Erythroblast (primary cell): ENCODE results near the gene UBE2D3.

Experiments
- GATA1 ChIP-seq: IDR thresholded peaks from 2 replicates; pipeline ENCODE4 v1.6.1; 2011; ENCODE audit warnings: low read depth, mild to moderate bottlenecking, control low read depth, low read length, moderate library complexity
- POLR2A ChIP-seq: IDR thresholded peaks from 2 replicates; pipeline ENCODE4 v1.6.1; 2011; ENCODE audit warnings: mild to moderate bottlenecking, low read length

GRCh38 chr4:102826890-102827673, at the start of gene UBE2D3:
- TF ChIP-seq POLR2A (peak; percentile 93), GATA1 (no peak)
